GM12878 (cell line): ENCODE results near the gene ESRRB. TPM values are rescaled to one million over a fixed set of nuclear protein-coding genes. Genes with fewer than 3 reads are reported as not detected.

ENCODE experiments used
- ATAC-seq: fragments of 200-7000 bp; cut with Tn5 transposase; 3 replicates; pipeline ENCODE4 v1.9.1; 2020; ENCODE audit warnings: mild to moderate bottlenecking, moderate library complexity
- BruUV-seq: library from RNA; stranded (reverse); fragments of 400-500 nt; replicated peaks from 2 replicates; lab custom pipeline; 2021; lab: Mats Ljungman, UMichigan
- CTCF ChIA-PET: fragments of 300-600 bp; sonication (Branson Sonifier 250); formaldehyde crosslinking; extraction: SDS; loops from one replicate; lab custom pipeline; 2021; ENCODE audit warnings: inconsistent platforms; lab: Yijun Ruan, JAX
- POLR2A ChIA-PET: fragments of 350-600 bp; formaldehyde crosslinking; extraction: SDS; loops from one replicate; lab custom pipeline; 2021; ENCODE audit warnings: inconsistent platforms; lab: Charles Lee
- RAD21 ChIA-PET: fragments of 300-600 bp; sonication (Branson Sonifier 250); formaldehyde crosslinking; loops from one replicate; lab custom pipeline; 2023; ENCODE audit warnings: antibody characterized with exemption; ENCODE audit not compliant: unreplicated experiment; lab: Charles Lee
- SMC1A ChIA-PET: fragments of 300-600 bp; sonication (Branson Sonifier 250); formaldehyde crosslinking; loops from one replicate; lab custom pipeline; 2023; ENCODE audit not compliant: unreplicated experiment, uncharacterized antibody; lab: Charles Lee
- DNase-seq: peaks from one replicate; pipeline ENCODE4 v3.0.0-alpha.2; 2011; ENCODE audit warnings: low read depth, low spot score
- FAIRE-seq: peaks from 3 replicates; lab custom pipeline; 2011; peaks lifted over from hg19 to GRCh38; lab: Jason Lieb, UNC
- H2AFZ ChIP-seq: 2 replicates; pipeline ENCODE4 v1.6.0; 2011; ENCODE audit warnings: low read depth, low read length, control low read depth; ENCODE audit not compliant: control insufficient read depth
- H3K27ac ChIP-seq: 2 replicates; pipeline ENCODE4 v1.5.1; 2011; ENCODE audit warnings: control low read depth; ENCODE audit not compliant: control insufficient read depth, insufficient read depth
- H3K27me3 ChIP-seq, 2 experiments: replicated peaks in 1 of 2; 2 replicates each; pipeline versions ENCODE4 v1.6.0 to v1.6.1; 2011; ENCODE audit warnings: low read length in 1 of 2; ENCODE audit not compliant: control insufficient read depth in 2 of 2, insufficient read depth in 2 of 2
- H3K36me3 ChIP-seq, 2 experiments: 2 replicates each; pipeline ENCODE4 v1.5.1; 2011; ENCODE audit warnings: low read length in 1 of 2; ENCODE audit not compliant: control insufficient read depth in 2 of 2, insufficient read depth in 2 of 2
- H3K4me1 ChIP-seq: 2 replicates; pipeline ENCODE4 v1.6.1; 2011; ENCODE audit warnings: mild to moderate bottlenecking, low read length, moderate library complexity, mixed read lengths; ENCODE audit not compliant: control insufficient read depth, insufficient read depth
- H3K4me2 ChIP-seq: 2 replicates; pipeline ENCODE4 v1.6.0; 2011; ENCODE audit warnings: control low read depth; ENCODE audit not compliant: control insufficient read depth, insufficient read depth
- H3K4me3 ChIP-seq: fragments of 200-600 bp; sonication (generic); 2 replicates; pipeline ENCODE4 v1.5.1; 2016
- H3K79me2 ChIP-seq: 2 replicates; pipeline ENCODE4 v1.6.0; 2011; ENCODE audit warnings: low read length; ENCODE audit not compliant: control insufficient read depth, insufficient read depth
- H3K9ac ChIP-seq: 2 replicates; pipeline ENCODE4 v1.8.0; 2011; ENCODE audit warnings: low read length, control low read depth, mixed read lengths; ENCODE audit not compliant: control insufficient read depth, insufficient read depth
- H3K9me3 ChIP-seq: replicated peaks from 3 replicates; pipeline ENCODE4 v1.5.1; 2011; ENCODE audit warnings: mild to moderate bottlenecking, low read length; ENCODE audit not compliant: control insufficient read depth, insufficient read depth
- H4K20me1 ChIP-seq: 2 replicates; pipeline ENCODE4 v1.6.0; 2011; ENCODE audit not compliant: control insufficient read depth, insufficient read depth
- CHD1 ChIP-seq: IDR thresholded peaks from 2 replicates; pipeline ENCODE4 v1.6.1; 2012; ENCODE audit warnings: low read depth, low read length, improper control_type of control experiment
- CREB1 ChIP-seq: IDR thresholded peaks from 2 replicates; pipeline ENCODE4 v1.6.1; 2012; ENCODE audit warnings: low read depth, mild to moderate bottlenecking, inconsistent platforms
- E4F1 ChIP-seq: fragments of 450-650 bp; IDR thresholded peaks from 2 replicates; pipeline ENCODE4 v1.6.1; 2018; ENCODE audit warnings: borderline replicate concordance, mild to moderate bottlenecking; ENCODE audit not compliant: partially characterized antibody
- EGR1 ChIP-seq, 2 experiments: IDR thresholded peaks; 1 replicate in 1 of 2; 2 replicates in 1 of 2; pipeline ENCODE4 v1.6.1; 2011 to 2012; ENCODE audit warnings: low read depth in 2 of 2, low read length in 2 of 2, borderline replicate concordance in 1 of 2, mild to moderate bottlenecking in 1 of 2, moderate library complexity in 1 of 2
- EP300 ChIP-seq, 2 experiments: fragments of 150-350 bp in 1 of 2; IDR thresholded peaks; 2 replicates each; pipeline ENCODE4 v1.6.1; 2011 to 2012; ENCODE audit warnings: low read depth in 2 of 2, low read length in 2 of 2, borderline replicate concordance in 1 of 2, improper control_type of control experiment in 1 of 2, inconsistent platforms in 1 of 2; ENCODE audit not compliant: control insufficient read depth in 1 of 2
- LARP7 ChIP-seq: fragments of 450-650 bp; IDR thresholded peaks from 2 replicates; pipeline ENCODE4 v1.6.1; 2017; ENCODE audit warnings: mild to moderate bottlenecking
- SPI1 ChIP-seq: IDR thresholded peaks from 2 replicates; pipeline ENCODE4 v1.6.1; 2011; ENCODE audit warnings: low read depth, mild to moderate bottlenecking, low read length, moderate library complexity, borderline replicate concordance; ENCODE audit not compliant: insufficient read depth
- SREBF2 ChIP-seq: IDR thresholded peaks from 2 replicates; pipeline ENCODE4 v1.6.1; 2012; ENCODE audit warnings: mild to moderate bottlenecking, low read length
- WGBS: methylation state at CpG from one replicate; pipeline ENCODE4 v1.1.6; 2016; ENCODE audit warnings: low lambda C conversion rate; ENCODE audit not compliant: insufficient replicate concordance, insufficient coverage; ENCODE audit errors: missing lambda C conversion rate; 5-methylcytosine and 5-hydroxymethylcytosine counted together
- in situ Hi-C: fragments of 300-500 bp; cut with MboI; formaldehyde crosslinking; loops from 9 replicates; pipeline ENCODE4 v1.14.3; 2018; ENCODE audit warnings: mixed read lengths
- intact Hi-C: fragments of 100-400 bp; cut with micrococcal nuclease; formaldehyde crosslinking; loops from one replicate; pipeline ENCODE4 v1.14.2; 2022; ENCODE audit not compliant: unreplicated experiment
- polyA plus RNA-seq, 11 experiments: library from polyadenylated mRNA; depleted of rRNA in 4 of 11; unstranded in 6 of 11; stranded (reverse) in 5 of 11; fragments of >200 nt; fragmentation: Nextera tagmentation in 4 of 11; fragmentation: Illumina TruSeq in 1 of 11; extraction: Ambion mirVana in 4 of 11; extraction: Trizol in 1 of 11; gene quantifications; 1 replicate in 1 of 11; 2 replicates in 10 of 11; pipeline versions ENCODE4 v1.2.1 to v1.2.3, GENCODE V29; 2011 to 2016; ENCODE audit warnings: inconsistent platforms in 2 of 11, missing spikeins in 2 of 11, low read depth in 1 of 11
- total RNA-seq, 4 experiments: library from RNA; depleted of rRNA in 3 of 4; stranded (reverse); fragments of >200 nt in 3 of 4; fragmentation: Illumina TruSeq in 1 of 4; extraction: Trizol in 1 of 4; gene quantifications; 2 replicates each; pipeline versions ENCODE4 v1.2.1 to v1.2.3, GENCODE V29; 2013 to 2021
- TF ChIP-seq, protein P1 (sequence below): fragments of 450-650 bp; formaldehyde crosslinking; IDR thresholded peaks from 2 replicates; pipeline ENCODE4 v1.5.0; 2022; ENCODE audit warnings: mild to moderate bottlenecking, missing genetic modification characterization

The ESRRB gene
- total and polyA plus RNA-seq, 10 of the 15 experiments (the other 5 are each of a cell fraction or from before 2014, with no cell fraction given) = 0.03 to 0.73 (median 0.11) TPM; not detected in 6

GRCh38 chr14:76331328-76332011 lies 44.5 kb upstream of the ESRRB start:
- no peaks in the 10 kb centered on the region for H3K9me3 ChIP-seq
- no TSS peak for BruUV-seq
- TF ChIP-seq, protein P1, sequence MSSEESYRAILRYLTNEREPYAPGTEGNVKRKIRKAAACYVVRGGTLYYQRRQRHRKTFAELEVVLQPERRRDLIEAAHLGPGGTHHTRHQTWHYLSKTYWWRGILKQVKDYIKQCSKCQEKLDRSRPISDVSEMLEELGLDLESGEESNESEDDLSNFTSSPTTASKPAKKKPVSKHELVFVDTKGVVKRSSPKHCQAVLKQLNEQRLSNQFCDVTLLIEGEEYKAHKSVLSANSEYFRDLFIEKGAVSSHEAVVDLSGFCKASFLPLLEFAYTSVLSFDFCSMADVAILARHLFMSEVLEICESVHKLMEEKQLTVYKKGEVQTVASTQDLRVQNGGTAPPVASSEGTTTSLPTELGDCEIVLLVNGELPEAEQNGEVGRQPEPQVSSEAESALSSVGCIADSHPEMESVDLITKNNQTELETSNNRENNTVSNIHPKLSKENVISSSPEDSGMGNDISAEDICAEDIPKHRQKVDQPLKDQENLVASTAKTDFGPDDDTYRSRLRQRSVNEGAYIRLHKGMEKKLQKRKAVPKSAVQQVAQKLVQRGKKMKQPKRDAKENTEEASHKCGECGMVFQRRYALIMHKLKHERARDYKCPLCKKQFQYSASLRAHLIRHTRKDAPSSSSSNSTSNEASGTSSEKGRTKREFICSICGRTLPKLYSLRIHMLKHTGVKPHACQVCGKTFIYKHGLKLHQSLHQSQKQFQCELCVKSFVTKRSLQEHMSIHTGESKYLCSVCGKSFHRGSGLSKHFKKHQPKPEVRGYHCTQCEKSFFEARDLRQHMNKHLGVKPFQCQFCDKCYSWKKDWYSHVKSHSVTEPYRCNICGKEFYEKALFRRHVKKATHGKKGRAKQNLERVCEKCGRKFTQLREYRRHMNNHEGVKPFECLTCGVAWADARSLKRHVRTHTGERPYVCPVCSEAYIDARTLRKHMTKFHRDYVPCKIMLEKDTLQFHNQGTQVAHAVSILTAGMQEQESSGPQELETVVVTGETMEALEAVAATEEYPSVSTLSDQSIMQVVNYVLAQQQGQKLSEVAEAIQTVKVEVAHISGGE (CRISPR knock-in tag) = no peak
- TF ChIP-seq CREB1 (no peak), SREBF2 (no peak), EGR1 (IDR thresholded peaks at IDR 0.05; ENCODE audit: borderline replicate concordance in 1 of 2, low read depth in 2 of 2, low read length in 2 of 2) (no peak), SPI1 (0 out of 2 replicates have a peak, but pooled peaks have one; percentile 13), CHD1 (no peak), LARP7 (no peak), E4F1 (no peak), EP300 (IDR thresholded peaks at IDR 0.05; ENCODE audit: borderline replicate concordance in 1 of 2, control insufficient read depth in 1 of 2, low read depth in 2 of 2, low read length in 2 of 2) (no peak)
- TF ChIP-seq, all 136 proteins: peak for 1
- Histone ChIP-seq H3K27me3 (peaks cover 0 to 10% of the 10 kb centered on the region in 2 experiments), H3K79me2 (no peaks in the 10 kb centered on the region), H3K4me3 (no peak overlapping the region), H3K4me1 (no peaks in the 10 kb centered on the region), H2AFZ (no peak overlapping the region), H4K20me1 (no peaks in the 10 kb centered on the region), H3K36me3 (no peaks in the 10 kb centered on the region), H3K4me2 (no peak overlapping the region), H3K9ac (no peak overlapping the region), H3K27ac (no peak overlapping the region)
- POLR2A ChIA-PET = interaction anchor here (0.6 kb wide), 1 partner anchor 194 kb away, joined by 6 read pairs; no protein-coding TSS in a partner anchor
- DNase-seq (no peak), ATAC-seq (no peak), FAIRE-seq (no peak)
- WGBS = 19% methylated on average over 10 of the region's 10 CpGs
- in situ Hi-C loops = no loop called here
- RAD21 ChIA-PET = interaction anchor here (0.9 to 1.5 kb wide), 2 partner anchors 21 to 146 kb away, joined by 3 to 4 read pairs; no protein-coding TSS in a partner anchor
- SMC1A ChIA-PET = interaction anchor here (0.6 to 1.6 kb wide), 2 partner anchors 40 to 146 kb away, joined by 3 to 5 read pairs; no protein-coding TSS in a partner anchor
- intact Hi-C loops = no loop called here
- CTCF ChIA-PET = interaction anchor here (0.6 to 1.0 kb wide), 2 partner anchors 19 to 284 kb away, joined by 3 read pairs; no protein-coding TSS in a partner anchor
